Stimulated activated CD4-positive, alpha-beta T cell treated with anti-CD3 and anti-CD28 coated beads, Interleukin-4, amount 100 ng/mL, for 4 hours (primary cell): ENCODE measurements around the gene SCN4B.
A peak's percentile ranks its signal among the peaks of the same experiment; 100 is the strongest.

Source experiments
- DNase-seq, 2 experiments: peaks; one replicate each; pipeline ENCODE4 v3.0.0-alpha.2; 2020

Gene SCN4B

GRCh38 chr11:118149493-118149892 is 3.1 kb downstream of the SCN4B start:
- DNase-seq: no peak

DNA sequence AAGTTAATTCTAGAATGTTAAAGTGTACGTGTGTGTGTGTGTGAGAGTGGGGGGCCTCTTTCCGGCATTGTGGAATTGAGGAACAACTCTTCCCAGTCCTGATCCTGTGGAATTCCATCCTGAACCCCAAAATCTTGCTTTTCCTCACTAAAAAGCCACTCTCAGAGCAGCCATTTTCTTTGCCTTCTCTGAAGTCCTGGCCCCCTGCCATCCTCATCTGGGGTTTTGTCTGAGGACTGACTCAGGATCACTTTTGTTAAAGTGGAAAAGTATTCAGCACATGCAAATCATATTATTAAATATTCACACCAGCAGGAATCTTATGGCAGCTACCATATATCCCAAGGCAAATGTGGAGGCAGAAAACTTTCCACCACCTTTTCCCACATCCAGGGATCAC is 3.8 kb downstream of the SCN4B start:
- DNase-seq: no peak

GRCh38 chr11:118148240-118148639 is 4.4 kb downstream of the SCN4B start:
- no peak for DNase-seq

- DNase-seq: no peak
These were observed 5.1 kb downstream of the SCN4B start for GRCh38 chr11:118147502-118147901.

DNA sequence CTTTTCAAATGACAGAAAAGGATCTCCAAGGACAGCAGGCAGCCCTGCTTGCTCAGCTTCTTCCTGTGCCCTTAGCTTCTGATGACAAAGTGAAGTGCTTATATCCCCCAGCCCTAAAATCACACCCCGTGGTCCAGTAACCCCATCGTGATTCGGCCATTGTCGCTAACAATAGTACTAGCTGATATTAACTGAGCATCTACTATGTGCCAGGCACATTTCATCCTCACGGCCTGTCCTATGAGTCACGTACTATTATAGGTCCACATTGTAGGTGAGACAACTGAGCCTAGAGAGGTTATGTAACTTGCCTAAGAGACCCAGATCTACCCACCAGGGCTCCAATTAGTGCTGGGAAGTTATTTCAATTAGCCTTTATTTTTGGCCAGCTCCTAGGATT is 6.1 kb downstream of the SCN4B start:
- no peak for DNase-seq

GRCh38 chr11:118145285-118146227 is 7.1 kb downstream of the SCN4B start:
- peak; percentile 77 to 86 for DNase-seq

GRCh38 chr11:118144301-118145268 is 8.0 kb downstream of the SCN4B start:
- no peak for DNase-seq

GRCh38 chr11:118143661-118144185 is 8.9 kb downstream of the SCN4B start:
- DNase-seq: no peak

DNA sequence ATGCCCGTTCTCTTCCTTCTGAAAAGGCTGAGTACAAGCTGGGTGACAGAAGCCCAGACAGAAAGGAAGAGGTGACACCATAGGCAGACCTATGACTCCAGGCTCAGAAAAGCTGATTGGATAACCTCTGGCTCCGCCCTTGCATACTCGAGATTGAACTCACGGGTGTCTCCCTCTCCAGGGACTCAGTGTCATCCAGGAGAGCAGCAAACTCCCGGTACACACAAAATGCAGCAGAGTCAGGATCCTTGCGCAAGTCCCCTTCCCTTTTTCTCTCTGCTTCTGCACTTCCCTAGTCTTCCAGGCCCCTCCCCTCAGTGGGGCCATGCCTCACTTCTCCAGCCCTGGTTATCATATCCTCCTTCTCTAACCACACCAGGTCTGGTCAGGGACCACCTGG is 9.8 kb downstream of the SCN4B start:
- no peak for DNase-seq

DNA sequence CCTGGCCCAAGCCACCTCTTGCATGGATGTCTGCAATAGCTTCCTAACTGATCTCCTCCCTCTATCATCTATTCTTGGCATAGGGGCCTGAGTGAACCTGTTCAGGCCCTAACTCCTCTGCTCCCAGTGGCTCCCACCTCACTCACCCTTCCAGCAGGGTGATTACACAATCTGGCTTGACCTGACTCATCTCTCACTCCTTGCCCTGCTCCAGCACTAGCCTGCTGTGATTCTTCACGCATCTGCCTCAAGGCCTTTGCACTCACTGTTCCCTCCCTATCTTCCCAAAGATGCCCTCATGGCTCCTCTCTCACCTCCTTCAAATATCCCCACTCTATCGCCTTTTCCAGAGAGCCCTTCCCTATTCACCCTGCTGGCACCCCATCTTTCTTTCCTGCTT is 10.5 kb downstream of the SCN4B start:
- no peak for DNase-seq

DNA sequence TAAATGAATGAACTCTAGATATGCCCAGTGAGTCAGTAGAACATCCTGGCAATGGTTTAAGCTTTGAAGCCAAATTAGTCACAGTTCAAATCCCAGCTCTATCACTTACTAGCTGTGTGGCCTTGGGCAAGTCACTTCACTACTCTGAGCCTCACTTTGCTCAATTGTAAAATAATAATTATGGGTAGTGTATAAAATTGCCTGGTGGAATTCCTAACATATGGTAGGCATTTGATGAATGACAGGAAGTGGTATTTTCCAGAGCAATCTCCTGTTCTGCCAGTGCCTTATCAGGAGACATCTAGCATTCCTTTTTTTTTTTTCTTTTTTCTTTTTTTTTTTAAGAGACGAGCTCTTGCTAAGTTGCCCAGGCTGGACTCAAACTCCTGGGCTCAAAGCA is 13.0 kb downstream of the SCN4B start:
- no peak for DNase-seq

- DNase-seq: no peak
These were observed 13.7 kb downstream of the SCN4B start for GRCh38 chr11:118138839-118139420.

- DNase-seq: no peak
These were observed 15.8 kb downstream of the SCN4B start for GRCh38 chr11:118136801-118137200.

GRCh38 chr11:118136341-118136740 is 16.3 kb downstream of the SCN4B start:
- no peak for DNase-seq

DNA sequence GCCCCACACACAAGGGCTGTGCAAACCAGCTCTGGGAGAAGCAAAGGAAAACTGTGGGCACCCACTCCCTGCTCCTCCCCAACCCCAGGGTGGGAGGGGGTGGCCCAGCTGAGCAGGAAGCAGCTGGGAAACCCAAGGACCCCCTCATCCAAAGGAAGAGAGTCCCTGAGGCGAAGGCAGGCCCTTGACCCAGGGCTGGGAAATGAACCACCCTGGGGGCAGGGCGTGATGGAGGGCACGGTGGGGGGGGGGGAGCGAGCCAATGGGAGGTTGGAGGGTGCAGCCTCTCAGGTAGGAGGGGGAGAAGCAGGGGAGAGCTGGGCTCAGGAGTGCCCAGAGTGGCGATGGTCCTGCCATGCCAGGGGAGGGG is 16.8 kb downstream of the SCN4B start:
- DNase-seq: no peak

DNA sequence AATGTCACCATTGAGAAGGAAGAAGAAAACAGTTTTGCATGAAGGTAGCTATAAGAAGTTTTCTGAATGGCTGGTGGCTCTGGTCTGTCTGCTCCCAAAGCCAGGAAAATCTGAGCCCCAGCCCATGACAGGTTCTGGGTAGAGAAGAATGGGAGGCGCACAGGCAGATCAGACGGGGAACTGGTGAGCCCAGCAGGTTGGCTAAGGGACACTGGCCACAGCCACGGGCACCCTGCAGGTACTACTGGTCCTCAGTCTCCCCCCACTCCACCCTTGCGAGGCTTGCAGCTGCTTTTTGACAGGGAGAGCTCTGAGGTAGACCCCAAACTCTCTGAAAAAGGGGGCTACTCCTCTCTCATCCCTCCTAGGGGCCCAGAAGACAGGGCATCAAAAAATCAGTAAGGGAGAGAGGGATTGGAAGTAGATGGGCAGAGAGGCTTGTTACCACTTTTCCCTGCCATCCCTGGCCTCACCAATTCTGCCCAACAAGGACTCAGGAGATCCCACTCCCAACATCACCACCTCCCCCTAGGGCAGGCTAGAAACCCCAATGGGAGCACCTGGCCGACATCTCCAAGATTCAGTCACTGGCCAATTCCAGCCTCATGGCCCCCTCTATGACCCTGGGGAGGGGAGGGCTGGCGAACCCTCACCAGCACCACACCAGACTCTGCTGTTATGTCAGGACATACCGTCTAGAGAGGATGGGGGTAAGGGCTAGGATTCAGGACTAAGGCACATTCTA is 17.4 kb downstream of the SCN4B start:
- no peak for DNase-seq

- no peak for DNase-seq
These were observed 18.8 kb downstream of the SCN4B start for GRCh38 chr11:118133816-118134215.

DNA sequence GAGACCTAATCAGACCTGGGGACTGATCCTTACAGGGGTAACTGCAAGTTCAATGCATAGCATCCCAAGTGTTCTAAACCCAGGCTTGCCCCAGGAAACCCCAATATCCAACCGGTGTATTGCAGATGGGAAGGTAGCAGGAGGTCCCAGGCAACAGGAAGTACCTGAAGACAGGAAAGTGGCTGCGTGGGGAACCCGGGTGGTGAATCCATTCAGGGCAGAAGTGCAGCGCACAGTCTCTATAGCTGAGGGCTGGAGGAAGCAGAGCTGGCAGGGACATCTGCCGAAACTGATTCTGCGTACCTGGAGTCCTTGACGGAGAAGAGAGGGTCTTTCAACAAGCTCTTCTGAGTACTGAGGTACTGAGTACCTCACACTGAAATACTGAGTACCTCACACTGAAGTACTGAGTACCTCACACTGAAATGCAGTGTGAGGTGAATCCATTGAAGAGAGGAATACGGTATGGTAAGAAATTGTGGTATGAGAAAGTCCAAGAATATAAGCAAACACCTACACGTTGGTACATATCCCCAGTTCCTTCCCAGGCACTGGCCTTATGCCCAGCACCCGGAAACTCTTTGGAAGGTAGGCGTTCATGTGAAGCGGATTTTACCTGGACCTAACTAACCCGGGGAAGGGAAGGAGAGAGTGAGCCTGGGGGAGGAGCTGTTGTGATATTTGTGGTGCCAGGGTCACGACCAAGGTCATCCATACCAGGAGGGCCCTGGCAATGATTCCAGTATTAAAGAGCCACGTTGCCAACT is 20.1 kb downstream of the SCN4B start:
- no peak for DNase-seq

DNA sequence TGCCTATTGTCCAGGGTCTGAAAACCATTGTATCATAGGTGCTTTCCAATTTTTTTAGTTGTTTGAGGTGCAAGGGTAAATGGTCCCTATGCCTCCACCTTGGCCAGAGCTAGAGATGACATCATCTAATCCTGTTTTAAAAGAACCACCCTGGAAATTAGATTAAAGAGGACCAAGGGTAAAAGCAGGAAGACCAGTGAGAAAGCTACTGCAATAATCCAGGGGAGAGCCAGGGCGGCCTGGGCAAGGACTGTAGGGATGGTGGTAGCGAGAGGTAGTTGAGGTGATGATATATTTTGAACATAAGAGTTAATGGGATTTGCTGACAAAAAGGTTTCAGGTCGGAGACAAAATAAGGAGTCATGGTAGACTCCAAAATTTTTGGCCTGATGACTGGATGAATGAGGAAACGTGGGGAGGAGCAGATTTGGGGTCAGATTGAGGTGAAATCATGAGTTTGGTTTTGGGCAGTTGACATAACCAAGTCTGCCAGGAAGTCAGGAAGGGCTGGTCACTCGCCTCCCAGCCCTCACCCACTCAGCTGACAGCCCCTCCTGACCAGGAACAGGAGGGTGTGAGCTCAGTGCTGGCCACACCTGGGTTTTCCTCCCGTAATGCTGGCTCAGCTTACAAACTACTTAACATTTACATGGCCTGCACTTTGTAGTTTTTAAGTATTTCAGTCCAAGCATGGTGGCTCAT is 23.0 kb downstream of the SCN4B start:
- no peak for DNase-seq

DNA sequence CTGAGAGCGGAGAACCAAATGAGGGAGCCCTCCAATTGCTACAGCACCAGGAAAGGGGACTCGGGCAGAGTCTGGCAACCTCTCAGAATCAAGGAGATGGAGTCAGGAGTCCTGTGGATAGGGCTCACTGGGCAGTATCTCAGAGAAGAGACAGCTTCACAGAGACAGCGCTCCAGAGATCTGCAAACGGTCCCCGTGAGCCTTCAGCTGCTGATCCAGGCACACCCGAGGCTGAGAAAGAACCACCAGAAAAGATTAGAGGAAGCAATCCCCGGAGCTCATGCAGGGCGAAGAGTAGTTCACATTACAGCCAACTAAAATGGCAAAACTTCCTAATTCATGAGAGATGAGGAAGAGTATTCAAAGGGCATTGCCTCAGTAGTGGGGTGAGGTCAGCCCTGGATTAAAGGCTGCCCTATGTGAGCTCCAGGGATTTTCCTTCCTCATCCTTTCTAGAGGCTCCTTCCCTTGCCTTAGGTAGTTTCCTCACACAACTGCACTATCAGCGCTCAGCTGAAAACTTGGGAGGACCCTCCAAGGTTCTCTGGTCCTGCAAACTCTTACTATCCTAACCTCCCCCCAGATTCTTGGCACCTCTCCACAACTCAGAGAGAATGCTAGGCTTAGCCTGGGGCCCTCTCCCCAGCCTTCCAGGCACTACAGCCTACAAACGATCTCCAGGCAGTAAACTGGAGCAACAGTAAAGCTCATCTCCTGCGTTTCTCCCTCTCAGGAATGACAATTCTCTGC is 23.7 kb downstream of the SCN4B start:
- DNase-seq: no peak
